Measurements from ENCODE around the gene IGFBP7.

IGFBP7 gene

DNA sequence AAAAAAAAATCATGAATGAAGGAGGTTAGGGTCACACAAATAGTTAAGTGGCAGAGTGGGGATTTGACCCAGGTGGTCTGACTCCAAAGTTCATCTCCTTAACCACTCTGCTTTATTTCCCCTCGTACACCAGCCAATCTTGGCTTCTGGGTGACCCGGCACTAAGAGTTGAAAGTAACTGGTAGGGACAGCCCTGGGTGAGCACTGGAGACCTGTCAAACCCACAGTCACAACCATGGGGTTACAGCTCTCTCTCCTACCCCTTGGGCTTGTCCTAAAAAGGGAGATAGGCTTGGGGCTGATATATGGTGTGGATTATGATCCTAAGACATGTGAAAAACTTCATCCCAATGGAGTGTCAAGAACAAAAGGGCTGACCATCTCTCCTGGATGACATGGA lies 12.5 kb downstream of the IGFBP7 start:
- Histone ChIP-seq H3K36me3 (replicated peaks; ENCODE audit: insufficient read depth, low read length) (no peaks in the 10 kb centered on the region), H3K27ac (ENCODE audit: low read length) (no peak overlapping the region), H3K4me2 (ENCODE audit: low read depth, low read length) (no peak overlapping the region), H4K20me1 (ENCODE audit: insufficient read depth, low read length) (no peaks in the 10 kb centered on the region), H3K4me1 (ENCODE audit: low read length) (no peaks in the 10 kb centered on the region), H3K9me2 (replicated peaks; ENCODE audit: insufficient read depth, low read length) (no peaks in the 10 kb centered on the region), H2AFZ (ENCODE audit: low read length) (no peak overlapping the region), H3K9ac (ENCODE audit: low read length) (no peak overlapping the region), H3K27me3 (replicated peaks; ENCODE audit: insufficient read depth, low read length) (no peaks in the 10 kb centered on the region), H3F3A (ENCODE audit: insufficient read depth, low read length) (no peaks in the 10 kb centered on the region), H3K9me3 (replicated peaks; ENCODE audit: insufficient read depth, low read length) (no peaks in the 10 kb centered on the region), H3K79me2 (ENCODE audit: low read length) (no peaks in the 10 kb centered on the region), H3K4me3 (ENCODE audit: low read length) (no peak overlapping the region)
- no peak for DNase-seq
- TF ChIP-seq, protein P1, sequence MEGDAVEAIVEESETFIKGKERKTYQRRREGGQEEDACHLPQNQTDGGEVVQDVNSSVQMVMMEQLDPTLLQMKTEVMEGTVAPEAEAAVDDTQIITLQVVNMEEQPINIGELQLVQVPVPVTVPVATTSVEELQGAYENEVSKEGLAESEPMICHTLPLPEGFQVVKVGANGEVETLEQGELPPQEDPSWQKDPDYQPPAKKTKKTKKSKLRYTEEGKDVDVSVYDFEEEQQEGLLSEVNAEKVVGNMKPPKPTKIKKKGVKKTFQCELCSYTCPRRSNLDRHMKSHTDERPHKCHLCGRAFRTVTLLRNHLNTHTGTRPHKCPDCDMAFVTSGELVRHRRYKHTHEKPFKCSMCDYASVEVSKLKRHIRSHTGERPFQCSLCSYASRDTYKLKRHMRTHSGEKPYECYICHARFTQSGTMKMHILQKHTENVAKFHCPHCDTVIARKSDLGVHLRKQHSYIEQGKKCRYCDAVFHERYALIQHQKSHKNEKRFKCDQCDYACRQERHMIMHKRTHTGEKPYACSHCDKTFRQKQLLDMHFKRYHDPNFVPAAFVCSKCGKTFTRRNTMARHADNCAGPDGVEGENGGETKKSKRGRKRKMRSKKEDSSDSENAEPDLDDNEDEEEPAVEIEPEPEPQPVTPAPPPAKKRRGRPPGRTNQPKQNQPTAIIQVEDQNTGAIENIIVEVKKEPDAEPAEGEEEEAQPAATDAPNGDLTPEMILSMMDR (IDR thresholded peaks at IDR 0.05; ENCODE audit: low read length) = no peak
- no peak for TF ChIP-seq EZH2 (optimal IDR thresholded peaks at IDR 0.05; ENCODE audit: low read depth, low read length)
- TF ChIP-seq EZH2phosphoT487 (IDR thresholded peaks at IDR 0.05; ENCODE audit: low read length) = no peak

DNA sequence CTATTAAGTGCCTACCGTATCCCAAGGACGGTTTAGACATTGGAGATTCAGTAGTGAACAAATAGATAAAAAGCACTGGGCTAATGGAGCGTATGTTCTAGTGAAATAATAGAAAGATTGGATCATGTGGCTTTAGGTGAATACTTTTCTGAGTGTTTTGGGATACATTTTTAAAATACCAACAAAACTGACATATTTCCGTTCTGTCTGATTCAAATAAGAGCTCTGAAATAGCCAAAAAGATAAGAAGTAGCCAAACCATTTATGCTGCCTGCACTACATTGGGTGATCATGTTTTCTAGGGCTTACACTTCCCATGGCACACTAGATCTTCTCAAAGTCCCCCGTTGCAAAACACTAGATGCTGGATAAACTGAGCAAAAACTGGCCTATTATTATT lies 14.2 kb downstream of the IGFBP7 start:
- Histone ChIP-seq H3K27me3 (replicated peaks; ENCODE audit: insufficient read depth, low read length) (no peaks in the 10 kb centered on the region), H3K9me3 (replicated peaks; ENCODE audit: insufficient read depth, low read length) (no peaks in the 10 kb centered on the region), H3K9me2 (replicated peaks; ENCODE audit: insufficient read depth, low read length) (no peaks in the 10 kb centered on the region), H4K20me1 (ENCODE audit: insufficient read depth, low read length) (no peaks in the 10 kb centered on the region), H2AFZ (ENCODE audit: low read length) (no peak overlapping the region), H3K27ac (ENCODE audit: low read length) (no peak overlapping the region), H3K79me2 (ENCODE audit: low read length) (no peaks in the 10 kb centered on the region), H3K4me1 (ENCODE audit: low read length) (no peaks in the 10 kb centered on the region), H3K36me3 (replicated peaks; ENCODE audit: insufficient read depth, low read length) (no peaks in the 10 kb centered on the region), H3K4me2 (ENCODE audit: low read depth, low read length) (no peak overlapping the region), H3K4me3 (ENCODE audit: low read length) (no peak overlapping the region), H3K9ac (ENCODE audit: low read length) (no peak overlapping the region), H3F3A (ENCODE audit: insufficient read depth, low read length) (no peaks in the 10 kb centered on the region)
- no peak for DNase-seq
- TF ChIP-seq, protein P1 (IDR thresholded peaks at IDR 0.05; ENCODE audit: low read length) = no peak
- TF ChIP-seq EZH2phosphoT487 (IDR thresholded peaks at IDR 0.05; ENCODE audit: low read length) (no peak), EZH2 (optimal IDR thresholded peaks at IDR 0.05; ENCODE audit: low read depth, low read length) (no peak)

DNA sequence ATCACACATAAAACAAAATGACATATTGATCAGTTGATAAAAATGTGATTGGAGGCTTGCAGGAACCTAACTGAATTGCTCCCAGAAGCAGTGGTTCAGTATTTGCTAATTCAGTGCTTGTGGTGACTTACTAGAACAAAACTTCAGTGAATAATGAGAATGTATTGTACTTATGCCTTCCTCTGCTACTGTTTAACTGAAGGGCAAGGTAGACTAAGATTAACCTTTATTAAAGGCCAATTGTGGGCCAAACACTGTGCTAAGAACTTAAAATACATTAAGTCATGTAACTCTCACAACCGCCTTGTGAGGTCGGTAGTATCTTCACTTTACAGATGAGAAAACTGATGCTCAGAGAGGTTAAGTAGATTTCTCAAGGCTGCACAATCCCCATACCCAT lies 14.9 kb downstream of the IGFBP7 start:
- no peaks in the 10 kb centered on the region for H3K36me3 ChIP-seq (replicated peaks; ENCODE audit: insufficient read depth, low read length)

More for the DNA sequence above, 14.9 kb downstream of the IGFBP7 start:
- Histone ChIP-seq H3K9me2 (replicated peaks; ENCODE audit: insufficient read depth, low read length) (no peaks in the 10 kb centered on the region), H3K4me3 (ENCODE audit: low read length) (no peak overlapping the region), H3F3A (ENCODE audit: insufficient read depth, low read length) (no peaks in the 10 kb centered on the region), H3K9ac (ENCODE audit: low read length) (no peak overlapping the region), H4K20me1 (ENCODE audit: insufficient read depth, low read length) (no peaks in the 10 kb centered on the region), H3K27ac (ENCODE audit: low read length) (no peak overlapping the region), H3K4me2 (ENCODE audit: low read depth, low read length) (no peak overlapping the region), H2AFZ (ENCODE audit: low read length) (no peak overlapping the region), H3K9me3 (replicated peaks; ENCODE audit: insufficient read depth, low read length) (no peaks in the 10 kb centered on the region), H3K4me1 (ENCODE audit: low read length) (no peaks in the 10 kb centered on the region), H3K79me2 (ENCODE audit: low read length) (no peaks in the 10 kb centered on the region), H3K27me3 (replicated peaks; ENCODE audit: insufficient read depth, low read length) (no peaks in the 10 kb centered on the region)
- no peak for TF ChIP-seq EZH2phosphoT487 (IDR thresholded peaks at IDR 0.05; ENCODE audit: low read length)
- TF ChIP-seq, protein P1 (IDR thresholded peaks at IDR 0.05; ENCODE audit: low read length) = no peak
- no peak for TF ChIP-seq EZH2 (optimal IDR thresholded peaks at IDR 0.05; ENCODE audit: low read depth, low read length)
- DNase-seq = no peak

All from MM.1S (cell line).